Thoracic aorta (tissue), 2 donors: ENCODE measurements around the gene HCFC1. TPM values are rescaled to one million over a fixed set of nuclear protein-coding genes. Genes with fewer than 3 reads are reported as not detected.

ENCODE experiments used
- ATAC-seq: fragments of 150-250 bp; one replicate; pipeline ENCODE4 v1.8.0; 2017; ENCODE audit warnings: low read depth; ENCODE audit not compliant: insufficient number of reproducible peaks, low FRiP score
- DNase-seq: peaks from one replicate; pipeline ENCODE4 v3.0.0-alpha.2; 2020; ENCODE audit warnings: low spot score
- H3K27ac ChIP-seq, 2 donors: fragments of 200-600 bp; sonication (generic); 1 replicate in 1 of 2; 2 replicates in 1 of 2; pipeline ENCODE4 v1.5.1; 2016; ENCODE audit warnings: mild to moderate bottlenecking in 2 of 2, moderate library complexity in 2 of 2
- H3K27me3 ChIP-seq: fragments of 200-600 bp; sonication (generic); replicated peaks from 2 replicates; pipeline ENCODE4 v1.6.0; 2016; ENCODE audit warnings: mild to moderate bottlenecking; ENCODE audit not compliant: insufficient read depth
- H3K36me3 ChIP-seq: fragments of 200-600 bp; sonication (generic); one replicate; pipeline ENCODE4 v1.5.1; 2016
- H3K4me1 ChIP-seq, 2 donors: fragments of 200-600 bp; sonication (generic); 1 replicate in 1 of 2; 2 replicates in 1 of 2; pipeline versions ENCODE4 v1.5.1 to v1.6.0; 2016; ENCODE audit warnings: low read depth in 2 of 2, mild to moderate bottlenecking in 1 of 2; ENCODE audit not compliant: control insufficient read depth in 1 of 2
- H3K4me3 ChIP-seq: fragments of 200-600 bp; sonication (generic); 2 replicates; pipeline ENCODE4 v1.5.1; 2016; ENCODE audit warnings: mild to moderate bottlenecking
- H3K9me3 ChIP-seq: fragments of 200-600 bp; sonication (generic); 2 replicates; pipeline ENCODE4 v1.5.1; 2016
- total RNA-seq, 2 donors: library from RNA; depleted of rRNA; stranded (reverse); fragments of >200 nt; gene quantifications; one replicate each; pipeline versions ENCODE4 v1.1.0 to v1.2.3, GENCODE V29; 2016
- TF ChIP-seq, protein P1 (sequence below): fragments of 200-600 bp; sonication (generic); IDR thresholded peaks from one replicate; pipeline ENCODE4 v1.5.1; 2019; ENCODE audit warnings: antibody characterized with exemption

HCFC1 gene
- total RNA-seq, 2 donors from 2014 or later, result 51.6 to 58.9 TPM

GRCh38 chrX:153968255-153968654 is 3.4 kb downstream of the HCFC1 start:
- no peak for ATAC-seq
- no peaks in the 10 kb centered on the region for H3K27me3 ChIP-seq
- TF ChIP-seq, protein P1, sequence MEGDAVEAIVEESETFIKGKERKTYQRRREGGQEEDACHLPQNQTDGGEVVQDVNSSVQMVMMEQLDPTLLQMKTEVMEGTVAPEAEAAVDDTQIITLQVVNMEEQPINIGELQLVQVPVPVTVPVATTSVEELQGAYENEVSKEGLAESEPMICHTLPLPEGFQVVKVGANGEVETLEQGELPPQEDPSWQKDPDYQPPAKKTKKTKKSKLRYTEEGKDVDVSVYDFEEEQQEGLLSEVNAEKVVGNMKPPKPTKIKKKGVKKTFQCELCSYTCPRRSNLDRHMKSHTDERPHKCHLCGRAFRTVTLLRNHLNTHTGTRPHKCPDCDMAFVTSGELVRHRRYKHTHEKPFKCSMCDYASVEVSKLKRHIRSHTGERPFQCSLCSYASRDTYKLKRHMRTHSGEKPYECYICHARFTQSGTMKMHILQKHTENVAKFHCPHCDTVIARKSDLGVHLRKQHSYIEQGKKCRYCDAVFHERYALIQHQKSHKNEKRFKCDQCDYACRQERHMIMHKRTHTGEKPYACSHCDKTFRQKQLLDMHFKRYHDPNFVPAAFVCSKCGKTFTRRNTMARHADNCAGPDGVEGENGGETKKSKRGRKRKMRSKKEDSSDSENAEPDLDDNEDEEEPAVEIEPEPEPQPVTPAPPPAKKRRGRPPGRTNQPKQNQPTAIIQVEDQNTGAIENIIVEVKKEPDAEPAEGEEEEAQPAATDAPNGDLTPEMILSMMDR, result no peak
- peak overlapping the region; percentile 87 for H3K4me3 ChIP-seq
- H3K9me3 ChIP-seq, result no peaks in the 10 kb centered on the region
- peak overlapping the region; percentile 74 to 98 for H3K27ac ChIP-seq
- peaks cover 2% of the 10 kb centered on the region for H3K36me3 ChIP-seq
- H3K4me1 ChIP-seq, result peaks cover 13 to 38% of the 10 kb centered on the region in 2 donors
- DNase-seq, result no peak

- H3K4me1 ChIP-seq, result peaks cover 13 to 38% of the 10 kb centered on the region in 2 donors
- no peak for ATAC-seq
- H3K27me3 ChIP-seq, result no peaks in the 10 kb centered on the region
- no peaks in the 10 kb centered on the region for H3K9me3 ChIP-seq
- H3K27ac ChIP-seq, result peak overlapping the region; percentile 74 to 98
- peak overlapping the region; percentile 87 for H3K4me3 ChIP-seq
- no peak for DNase-seq
- H3K36me3 ChIP-seq, result peaks cover 7% of the 10 kb centered on the region
- TF ChIP-seq, protein P1, result no peak
These were observed 3.9 kb downstream of the HCFC1 start for GRCh38 chrX:153967536-153968224.

- Histone ChIP-seq H3K36me3 (peaks cover 9% of the 10 kb centered on the region), H3K4me1 (peaks cover 13 to 38% of the 10 kb centered on the region in 2 donors), H3K27me3 (no peaks in the 10 kb centered on the region), H3K27ac (peak overlapping the region in 1 of 2 donors; percentile 98), H3K4me3 (peak overlapping the region; percentile 87), H3K9me3 (no peaks in the 10 kb centered on the region)
- ATAC-seq (no peak), DNase-seq (no peak)
- TF ChIP-seq, protein P1, result no peak
These were observed 4.6 kb downstream of the HCFC1 start for GRCh38 chrX:153966841-153967535.

GRCh38 chrX:153966283-153966688 is 5.3 kb downstream of the HCFC1 start:
- H3K4me3 ChIP-seq, result peak overlapping the region; percentile 29
- H3K27ac ChIP-seq, result peak overlapping the region in 1 of 2 donors; percentile 21
- H3K4me1 ChIP-seq, result peaks cover 13 to 38% of the 10 kb centered on the region in 2 donors
- peaks cover 16% of the 10 kb centered on the region for H3K36me3 ChIP-seq
- TF ChIP-seq, protein P1, result no peak
- ATAC-seq, result no peak
- H3K9me3 ChIP-seq, result no peaks in the 10 kb centered on the region
- H3K27me3 ChIP-seq, result no peaks in the 10 kb centered on the region
- DNase-seq, result no peak

- H3K27me3 ChIP-seq, result no peaks in the 10 kb centered on the region
- TF ChIP-seq, protein P1, result no peak
- H3K27ac ChIP-seq, result no peak overlapping the region
- no peak overlapping the region for H3K4me3 ChIP-seq
- no peak for ATAC-seq
- peaks cover 13 to 38% of the 10 kb centered on the region in 2 donors for H3K4me1 ChIP-seq
- DNase-seq, result no peak
- H3K9me3 ChIP-seq, result no peaks in the 10 kb centered on the region
- H3K36me3 ChIP-seq, result peaks cover 19% of the 10 kb centered on the region
These were observed 6.2 kb downstream of the HCFC1 start for GRCh38 chrX:153965406-153965805.
